ENCODE data around the gene TMEM151A.
A peak's percentile ranks its signal among the peaks of the same experiment; 100 is the strongest.

TMEM151A gene

DNA sequence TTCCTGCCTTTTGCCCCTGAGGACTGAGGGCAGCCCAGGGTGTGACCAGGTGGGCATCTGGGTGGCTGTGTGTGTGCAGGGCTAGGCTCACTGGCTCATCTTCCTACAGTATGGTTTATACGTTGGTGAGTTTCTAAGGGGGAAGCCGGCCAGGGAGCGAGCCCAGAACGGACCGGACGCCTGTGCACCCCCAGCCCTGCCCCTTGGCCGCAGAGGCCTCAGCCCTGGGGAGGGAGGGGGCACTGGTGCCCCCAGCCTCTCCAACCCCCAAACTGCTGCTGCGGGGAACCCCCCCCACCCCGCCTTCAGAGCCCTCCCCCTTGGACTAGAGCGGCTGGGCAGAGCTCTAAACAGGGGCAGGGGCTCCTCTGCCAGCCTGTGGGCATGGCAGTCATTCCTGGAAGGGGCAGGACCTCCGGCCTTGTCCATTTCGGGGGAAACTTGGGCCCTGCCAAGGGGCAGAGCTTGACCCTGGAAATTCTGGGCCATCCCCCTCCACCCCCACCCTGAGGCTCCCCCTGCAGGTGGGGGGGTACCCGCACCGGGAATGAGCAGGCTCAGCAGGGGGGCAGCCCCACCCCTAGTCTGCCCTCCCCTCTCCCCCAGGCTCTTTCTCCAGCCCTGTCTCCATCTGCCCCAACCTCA, 8.1 kb upstream of the TMEM151A start:
- DNase-seq (ENCODE audit: low spot score) = no peak

DNA sequence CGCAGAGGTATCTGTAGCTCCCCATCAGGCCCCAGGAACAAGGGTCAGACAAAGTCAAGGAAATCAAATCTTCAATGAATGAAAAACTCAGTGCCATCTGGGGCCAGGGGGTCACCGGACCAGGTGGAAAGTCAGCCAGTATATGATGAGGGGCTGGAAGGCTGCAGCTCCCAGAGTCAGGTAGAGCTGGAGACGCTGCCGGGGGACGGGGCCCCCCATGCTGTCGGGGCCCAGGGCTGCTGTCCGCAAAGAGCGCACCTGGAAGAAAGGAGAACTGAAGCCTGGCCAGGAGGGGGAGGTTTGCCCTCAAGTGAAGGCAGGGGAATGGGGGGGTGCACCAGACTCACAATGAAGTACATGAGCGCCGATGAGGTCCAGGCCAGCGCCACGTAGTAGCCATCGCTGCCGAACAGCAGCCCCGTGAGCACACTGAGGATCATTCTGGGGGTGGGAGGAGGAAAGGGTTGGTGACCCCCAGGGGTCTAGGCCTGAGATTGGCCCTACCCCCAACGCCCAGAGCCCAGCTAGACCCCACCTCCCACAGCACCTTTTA, 7.1 kb upstream of the TMEM151A start:
- no peak for DNase-seq (ENCODE audit: low spot score)

GRCh38 chr11:66285250-66285947, 6.3 kb upstream of the TMEM151A start:
- DNase-seq (ENCODE audit: low spot score) = no peak

DNA sequence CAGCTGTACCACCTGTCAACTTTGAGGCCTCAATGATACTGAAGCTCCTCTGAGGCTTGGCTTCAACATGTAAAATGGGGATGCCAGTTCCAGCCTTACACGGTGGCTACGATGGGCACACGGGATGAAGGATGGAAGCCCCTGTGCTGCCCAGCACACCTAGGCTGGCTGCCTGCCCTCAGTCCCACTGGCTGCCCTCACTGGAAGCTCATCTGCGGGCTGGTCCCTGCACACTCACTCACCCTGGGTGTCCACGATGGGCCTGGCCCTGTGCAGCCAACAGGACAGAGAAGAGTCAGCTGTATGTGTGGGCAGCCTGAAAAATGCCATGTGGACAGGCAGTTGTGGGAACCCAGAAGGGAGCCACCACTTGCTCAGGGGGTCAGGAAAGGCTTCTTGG, 5.0 kb upstream of the TMEM151A start:
- DNase-seq (ENCODE audit: low spot score) = no peak

- DNase-seq (ENCODE audit: low spot score) = no peak
Observed at GRCh38 chr11:66287211-66287888, 4.3 kb upstream of the TMEM151A start.

DNA sequence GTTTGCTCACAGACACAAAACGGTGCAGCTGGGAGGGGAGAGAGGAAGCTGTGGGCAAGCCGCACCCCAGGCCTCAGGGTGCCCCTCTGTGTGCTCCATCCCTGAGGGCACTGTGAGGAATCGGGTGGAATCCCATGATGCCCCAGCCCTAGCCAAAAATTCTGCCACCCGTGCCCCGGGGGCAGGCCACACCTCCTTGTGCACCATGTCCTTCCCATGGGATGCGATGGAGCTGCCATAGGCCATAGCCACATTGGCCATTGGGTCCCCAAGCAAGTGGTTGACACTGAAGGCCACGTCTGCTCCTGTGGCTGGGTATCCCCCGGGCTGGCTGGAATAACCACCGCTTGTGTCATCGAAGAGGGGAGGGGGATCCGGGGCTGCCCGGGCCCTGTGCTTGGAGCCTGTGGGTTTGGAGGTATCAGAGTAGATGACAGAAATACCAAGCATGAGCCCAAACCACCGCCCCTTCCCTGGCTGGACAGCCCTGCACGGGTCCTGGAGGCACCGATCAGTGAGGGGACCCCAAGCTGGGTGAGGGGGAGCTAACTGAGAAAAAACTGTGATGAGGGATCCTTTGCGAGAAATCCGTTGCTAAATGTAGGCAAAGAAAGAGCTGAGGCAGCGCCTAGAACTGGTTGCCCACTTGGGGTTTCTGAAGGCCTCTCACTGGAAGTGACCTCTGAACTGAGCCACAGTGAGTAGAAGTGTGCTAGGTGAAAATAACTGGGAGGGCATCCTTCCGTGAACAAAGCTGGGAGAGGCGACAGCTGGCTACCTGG, 3.6 kb upstream of the TMEM151A start:
- DNase-seq (ENCODE audit: low spot score) = no peak

- peak; percentile 100 for DNase-seq (ENCODE audit: low spot score)
Observed at GRCh38 chr11:66288671-66289547, 2.8 kb upstream of the TMEM151A start, which contains the start of gene YIF1A. Gene YIF1A, minus strand, starts transcription at chr11:66289143. Its CDS starts 158 bp downstream, at chr11:66288985.

DNA sequence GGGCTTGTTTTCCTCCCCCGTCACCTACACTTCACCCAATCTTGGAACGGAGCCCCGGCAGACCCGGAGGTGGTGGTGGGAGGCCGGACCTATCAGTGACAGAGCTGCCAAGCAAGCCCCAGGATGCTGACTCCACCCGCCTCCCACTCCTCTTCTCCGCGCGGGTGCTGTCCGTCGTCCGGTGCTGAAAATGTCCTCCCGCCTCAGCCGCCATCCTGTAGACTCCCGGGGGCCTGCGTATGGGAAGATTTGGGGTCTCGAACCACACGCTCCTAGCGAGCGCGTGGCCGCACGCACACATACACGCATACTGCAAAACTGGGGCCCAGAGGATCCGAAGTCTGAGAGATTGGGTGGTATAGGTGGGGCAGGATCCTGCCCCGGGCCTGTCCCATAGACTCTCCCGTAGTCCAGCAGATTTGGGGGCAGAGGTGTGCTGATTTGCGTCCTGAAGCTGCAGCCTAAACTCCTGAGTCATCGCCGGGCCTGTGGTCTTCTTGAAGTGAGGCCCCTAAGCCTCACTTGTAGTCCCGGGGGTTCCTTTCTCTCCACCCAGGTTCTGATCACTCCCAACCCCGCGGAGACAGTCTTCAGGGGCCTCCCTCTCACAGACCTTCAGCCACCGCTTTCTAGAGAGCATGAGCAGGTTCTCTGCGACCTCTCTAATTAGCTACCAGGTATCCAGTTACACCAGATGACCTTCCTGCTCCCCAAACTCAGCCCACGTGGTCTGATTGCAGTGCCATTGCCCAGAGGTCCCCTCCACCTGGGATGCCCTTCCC, 2.0 kb upstream of the TMEM151A start:
- peak; percentile 76 for DNase-seq (ENCODE audit: low spot score)

DNA sequence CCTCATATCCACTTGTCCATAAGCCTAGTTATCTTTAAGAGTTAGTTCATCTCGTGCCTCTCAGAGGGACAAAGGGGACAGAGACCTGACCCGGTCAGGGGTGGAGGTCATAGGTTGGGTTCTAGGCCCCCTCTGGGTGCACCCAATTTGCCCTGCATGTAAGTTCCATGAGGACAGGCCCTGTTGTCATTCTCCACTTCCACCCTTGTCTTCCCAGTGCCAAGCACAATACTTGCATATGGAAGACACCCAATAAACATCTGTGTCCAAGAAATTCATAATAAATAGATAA, 1.4 kb upstream of the TMEM151A start:
- DNase-seq (ENCODE audit: low spot score) = no peak

DNA sequence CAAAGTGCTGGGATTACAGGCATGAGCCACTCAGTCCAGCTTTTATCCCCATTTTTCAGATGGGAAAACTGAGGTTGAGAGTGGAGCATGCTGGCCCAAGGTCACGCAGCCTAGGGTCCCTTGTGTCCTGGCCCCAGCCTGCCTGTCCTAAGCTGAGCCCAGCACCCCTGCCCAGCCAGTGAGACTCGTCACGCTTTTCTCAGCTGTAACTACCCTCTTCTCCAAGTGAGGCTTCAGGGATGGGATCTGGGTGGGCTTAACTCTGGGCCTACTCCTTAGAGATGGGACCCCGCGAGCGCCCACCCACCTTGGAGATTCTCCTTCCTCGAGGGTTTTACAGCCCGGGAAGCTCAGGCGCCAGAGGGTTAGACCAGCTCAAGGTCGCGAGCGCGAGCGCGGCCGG, 390 bp upstream of the TMEM151A start:
- no peak for DNase-seq (ENCODE audit: low spot score)

DNA sequence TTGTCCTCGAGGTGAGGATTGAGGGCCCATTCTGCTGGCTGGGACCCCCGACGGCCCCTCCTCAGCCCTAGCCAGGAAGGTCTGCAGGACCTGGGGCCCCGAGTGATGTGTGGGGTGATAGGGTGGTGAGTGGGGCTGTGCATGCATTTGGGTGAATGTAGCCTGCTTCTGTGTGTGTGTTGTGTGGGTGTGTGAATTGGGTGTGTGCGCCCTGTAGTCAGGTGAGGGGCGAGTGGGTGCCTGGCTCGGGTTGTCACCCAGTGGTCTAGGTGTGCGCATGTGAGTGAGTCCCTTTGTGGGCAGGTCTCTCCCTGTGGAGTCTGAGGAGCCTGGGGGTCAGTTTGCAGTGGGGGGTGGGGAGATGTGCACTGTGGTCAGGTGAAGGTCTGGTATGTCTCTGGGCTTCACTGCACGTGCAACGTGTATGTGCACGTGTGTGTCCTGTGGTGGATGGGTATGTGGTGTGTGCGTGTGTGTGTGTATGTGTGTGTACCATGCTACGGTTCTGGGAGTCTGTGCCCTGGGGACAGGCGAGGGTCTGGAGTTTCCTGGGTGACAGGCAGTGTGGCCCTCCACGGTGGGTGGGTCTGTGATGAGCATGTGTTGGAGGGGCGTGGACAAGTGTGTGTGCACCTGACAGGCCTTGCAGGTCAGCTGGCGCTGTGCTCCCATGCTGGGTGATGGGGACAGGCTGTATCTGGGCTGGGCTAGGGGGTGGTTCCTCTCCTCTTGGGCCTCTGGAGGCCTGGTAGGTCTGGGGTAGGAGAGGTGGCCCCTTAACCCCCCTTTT, 1.0 kb downstream of the TMEM151A start:
- no peak for DNase-seq (ENCODE audit: low spot score)

- DNase-seq (ENCODE audit: low spot score) = no peak
Observed at GRCh38 chr11:66293352-66293751, 1.7 kb downstream of the TMEM151A start.

GRCh38 chr11:66293777-66294625, 2.3 kb downstream of the TMEM151A start:
- DNase-seq (ENCODE audit: low spot score) = no peak

GRCh38 chr11:66294626-66295620, 3.2 kb downstream of the TMEM151A start:
- no peak for DNase-seq (ENCODE audit: low spot score)

DNA sequence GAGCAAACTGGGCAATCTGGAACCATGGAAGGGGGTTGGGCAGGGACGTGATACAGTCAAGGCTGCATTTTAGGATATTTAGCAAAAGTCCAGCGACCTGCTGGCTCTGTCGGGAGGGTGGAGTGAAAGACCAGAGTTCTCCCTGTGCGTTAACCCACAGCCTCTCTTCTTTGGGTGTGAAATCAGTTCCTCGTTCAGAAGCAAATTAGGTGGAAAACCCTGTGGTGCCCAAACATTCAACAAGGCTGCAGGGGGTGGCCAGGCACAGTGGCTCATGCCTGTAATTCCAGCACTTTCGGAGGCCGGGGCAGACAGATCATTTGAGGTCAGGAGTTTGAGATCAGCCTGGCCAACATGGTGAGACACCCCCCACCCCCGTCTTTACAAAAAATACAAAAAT, 5.9 kb downstream of the TMEM151A start:
- DNase-seq (ENCODE audit: low spot score) = no peak

DNA sequence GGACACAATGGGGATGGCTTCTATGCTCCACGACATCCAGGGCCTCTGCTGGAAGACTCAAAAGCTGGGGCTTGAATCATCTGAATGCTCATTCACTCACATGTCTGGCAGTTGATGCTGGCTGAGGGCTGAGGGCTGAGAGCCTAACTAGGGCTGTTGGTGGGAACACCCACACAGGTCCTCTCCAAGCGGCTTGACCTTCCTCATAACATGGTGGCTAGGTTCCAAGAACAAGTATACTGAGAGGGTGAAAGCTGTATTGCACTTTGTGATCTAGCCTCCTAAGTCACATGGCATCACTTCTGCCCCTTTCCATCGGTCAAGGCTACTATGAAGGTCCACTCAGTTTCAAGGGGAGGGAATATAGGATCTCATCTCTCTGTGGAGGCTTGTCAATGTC, 7.5 kb downstream of the TMEM151A start:
- DNase-seq (ENCODE audit: low spot score) = no peak

- DNase-seq (ENCODE audit: low spot score) = no peak
Observed at GRCh38 chr11:66302656-66303055, 11.0 kb downstream of the TMEM151A start.

DNA sequence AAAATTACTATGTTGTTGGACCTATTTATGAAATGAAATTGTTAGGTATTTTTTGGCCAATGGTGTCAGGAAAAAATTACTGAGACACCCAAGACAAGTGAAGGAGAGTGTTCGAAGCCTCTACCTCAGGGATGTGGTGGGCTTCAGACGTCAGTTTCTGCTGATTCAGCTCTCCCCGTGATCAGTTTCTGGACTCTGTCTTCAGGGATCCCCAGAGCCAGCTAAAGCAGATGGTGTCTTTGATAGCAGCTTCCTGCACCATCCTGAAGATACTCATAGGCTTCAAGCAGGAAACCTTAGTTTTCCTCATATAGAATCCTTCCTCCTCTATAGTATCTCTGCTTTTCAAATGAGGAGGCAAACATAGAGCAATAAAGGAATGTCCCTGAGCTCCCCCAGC, 17.8 kb downstream of the TMEM151A start:
- no peak for DNase-seq (ENCODE audit: low spot score)
